HEK293 (cell line): ENCODE data around the gene CD2BP2.
"Not testable (repeated sequence)": the region's sequence is repeated elsewhere in the genome, so short reads cannot be mapped to it uniquely, and the experiment has no call there.

Experiments
- CTCF ChIA-PET: fragments of 350-600 bp; formaldehyde crosslinking; extraction: SDS; loops from one replicate; lab custom pipeline; 2021; ENCODE audit warnings: antibody characterized with exemption; lab: Yijun Ruan, JAX
- POLR2A ChIA-PET: fragments of 300-600 bp; formaldehyde crosslinking; extraction: SDS; loops from one replicate; lab custom pipeline; 2020; ENCODE audit warnings: antibody characterized with exemption, inconsistent platforms; lab: Yijun Ruan, JAX
- H3K27ac ChIP-seq: fragments of 200-500 bp; sonication (Bioruptor generic); 2 replicates; pipeline ENCODE4 v1.5.1; 2014; ENCODE audit warnings: low read depth, low read length, control low read depth, inconsistent platforms; ENCODE audit errors: extremely low read depth
- H3K36me3 ChIP-seq, 2 experiments: fragments of 200-500 bp in 1 of 2; sonication (Bioruptor generic) in 1 of 2; 1 replicate in 1 of 2; 2 replicates in 1 of 2; pipeline ENCODE4 v1.5.1; 2014 to 2017; ENCODE audit warnings: inconsistent platforms in 2 of 2, low read length in 2 of 2; ENCODE audit not compliant: control insufficient read depth in 2 of 2, insufficient read depth in 1 of 2
- H3K4me1 ChIP-seq: fragments of 200-500 bp; sonication (Bioruptor generic); 2 replicates; pipeline ENCODE4 v1.5.1; 2014; ENCODE audit warnings: mild to moderate bottlenecking, low read length, inconsistent platforms; ENCODE audit not compliant: control insufficient read depth, insufficient read depth
- H3K4me3 ChIP-seq: 2 replicates; pipeline ENCODE4 v1.5.1; 2011; ENCODE audit warnings: low read depth, mild to moderate bottlenecking, control low read depth, low read length, moderate library complexity
- H3K9me3 ChIP-seq: fragments of 200-500 bp; sonication (Bioruptor generic); 2 replicates; pipeline ENCODE4 v1.5.1; 2014; ENCODE audit warnings: low read depth, low read length, inconsistent platforms; ENCODE audit not compliant: control insufficient read depth, insufficient read depth
- GLIS2 ChIP-seq: fragments of 450-650 bp; formaldehyde crosslinking; IDR thresholded peaks from 2 replicates; pipeline ENCODE4 v1.5.1; 2016; ENCODE audit warnings: missing biosample characterization, missing genetic modification characterization
- PATZ1 ChIP-seq: fragments of 450-650 bp; formaldehyde crosslinking; IDR thresholded peaks from 2 replicates; pipeline ENCODE4 v1.5.1; 2016; ENCODE audit warnings: missing biosample characterization, missing genetic modification characterization
- PRDM1 ChIP-seq: fragments of 450-650 bp; formaldehyde crosslinking; IDR thresholded peaks from 2 replicates; pipeline ENCODE4; 2016; ENCODE audit warnings: missing biosample characterization, missing genetic modification characterization
- ZBTB17 ChIP-seq: fragments of 450-650 bp; formaldehyde crosslinking; IDR thresholded peaks from 2 replicates; pipeline ENCODE4 v1.5.1; 2016; ENCODE audit warnings: missing biosample characterization, missing genetic modification characterization
- ZSCAN30 ChIP-seq: fragments of 450-650 bp; IDR thresholded peaks from 2 replicates; pipeline ENCODE4 v1.5.1; 2018; ENCODE audit warnings: missing biosample characterization, mild to moderate bottlenecking, missing genetic modification characterization, moderate library complexity
- TF ChIP-seq, protein P1 (sequence below): fragments of 450-650 bp; formaldehyde crosslinking; IDR thresholded peaks from 2 replicates; pipeline ENCODE4 v1.5.1; 2016; ENCODE audit warnings: missing biosample characterization, missing genetic modification characterization
- TF ChIP-seq, protein P2 (sequence below): fragments of 450-650 bp; formaldehyde crosslinking; IDR thresholded peaks from 2 replicates; pipeline ENCODE4 v1.5.1; 2017; ENCODE audit warnings: missing biosample characterization, missing genetic modification characterization

The CD2BP2 gene

DNA sequence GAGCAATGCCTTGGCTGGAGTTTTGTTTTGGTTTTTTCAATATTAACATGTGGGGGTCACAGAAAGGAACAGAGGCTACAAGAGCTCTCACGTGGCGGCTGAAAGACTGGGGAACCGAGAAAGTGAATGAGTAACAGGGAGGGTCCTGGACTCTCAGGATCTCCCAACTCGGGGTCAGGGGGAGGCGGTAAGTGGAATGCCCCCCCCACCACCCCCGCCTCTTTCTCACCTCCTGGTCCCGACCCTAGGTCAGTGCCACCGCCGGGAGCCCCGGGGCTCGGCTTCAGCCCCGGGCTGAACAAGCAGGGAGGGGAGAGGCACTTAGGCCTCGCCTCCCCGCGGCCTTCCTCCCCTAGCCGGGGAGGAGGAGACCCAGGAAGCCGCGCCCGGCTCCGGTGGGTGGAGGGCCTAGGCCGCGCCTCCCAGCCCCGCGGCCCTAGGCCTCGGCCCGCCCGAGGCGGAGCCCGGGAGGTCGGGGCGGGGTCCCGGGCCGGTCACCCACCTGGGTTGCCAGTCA is 20.6 kb downstream of the CD2BP2 start:
- TF ChIP-seq, protein P1, sequence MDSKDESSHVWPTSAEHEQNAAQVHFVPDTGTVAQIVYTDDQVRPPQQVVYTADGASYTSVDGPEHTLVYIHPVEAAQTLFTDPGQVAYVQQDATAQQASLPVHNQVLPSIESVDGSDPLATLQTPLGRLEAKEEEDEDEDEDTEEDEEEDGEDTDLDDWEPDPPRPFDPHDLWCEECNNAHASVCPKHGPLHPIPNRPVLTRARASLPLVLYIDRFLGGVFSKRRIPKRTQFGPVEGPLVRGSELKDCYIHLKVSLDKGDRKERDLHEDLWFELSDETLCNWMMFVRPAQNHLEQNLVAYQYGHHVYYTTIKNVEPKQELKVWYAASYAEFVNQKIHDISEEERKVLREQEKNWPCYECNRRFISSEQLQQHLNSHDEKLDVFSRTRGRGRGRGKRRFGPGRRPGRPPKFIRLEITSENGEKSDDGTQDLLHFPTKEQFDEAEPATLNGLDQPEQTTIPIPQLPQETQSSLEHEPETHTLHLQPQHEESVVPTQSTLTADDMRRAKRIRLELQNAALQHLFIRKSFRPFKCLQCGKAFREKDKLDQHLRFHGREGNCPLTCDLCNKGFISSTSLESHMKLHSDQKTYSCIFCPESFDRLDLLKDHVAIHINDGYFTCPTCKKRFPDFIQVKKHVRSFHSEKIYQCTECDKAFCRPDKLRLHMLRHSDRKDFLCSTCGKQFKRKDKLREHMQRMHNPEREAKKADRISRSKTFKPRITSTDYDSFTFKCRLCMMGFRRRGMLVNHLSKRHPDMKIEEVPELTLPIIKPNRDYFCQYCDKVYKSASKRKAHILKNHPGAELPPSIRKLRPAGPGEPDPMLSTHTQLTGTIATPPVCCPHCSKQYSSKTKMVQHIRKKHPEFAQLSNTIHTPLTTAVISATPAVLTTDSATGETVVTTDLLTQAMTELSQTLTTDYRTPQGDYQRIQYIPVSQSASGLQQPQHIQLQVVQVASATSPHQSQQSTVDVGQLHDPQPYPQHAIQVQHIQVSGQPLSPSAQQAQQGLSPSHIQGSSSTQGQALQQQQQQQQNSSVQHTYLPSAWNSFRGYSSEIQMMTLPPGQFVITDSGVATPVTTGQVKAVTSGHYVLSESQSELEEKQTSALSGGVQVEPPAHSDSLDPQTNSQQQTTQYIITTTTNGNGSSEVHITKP, result peak; percentile 85
- TF ChIP-seq PATZ1, result peak; percentile 55; the same call in 1 of the 2 replicates
- TF ChIP-seq, protein P2, sequence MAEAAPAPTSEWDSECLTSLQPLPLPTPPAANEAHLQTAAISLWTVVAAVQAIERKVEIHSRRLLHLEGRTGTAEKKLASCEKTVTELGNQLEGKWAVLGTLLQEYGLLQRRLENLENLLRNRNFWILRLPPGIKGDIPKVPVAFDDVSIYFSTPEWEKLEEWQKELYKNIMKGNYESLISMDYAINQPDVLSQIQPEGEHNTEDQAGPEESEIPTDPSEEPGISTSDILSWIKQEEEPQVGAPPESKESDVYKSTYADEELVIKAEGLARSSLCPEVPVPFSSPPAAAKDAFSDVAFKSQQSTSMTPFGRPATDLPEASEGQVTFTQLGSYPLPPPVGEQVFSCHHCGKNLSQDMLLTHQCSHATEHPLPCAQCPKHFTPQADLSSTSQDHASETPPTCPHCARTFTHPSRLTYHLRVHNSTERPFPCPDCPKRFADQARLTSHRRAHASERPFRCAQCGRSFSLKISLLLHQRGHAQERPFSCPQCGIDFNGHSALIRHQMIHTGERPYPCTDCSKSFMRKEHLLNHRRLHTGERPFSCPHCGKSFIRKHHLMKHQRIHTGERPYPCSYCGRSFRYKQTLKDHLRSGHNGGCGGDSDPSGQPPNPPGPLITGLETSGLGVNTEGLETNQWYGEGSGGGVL (tag by site-specific recombination), result peak; percentile 43
- 0 out of 2 replicates have a peak, but pooled peaks have one; percentile 37 for TF ChIP-seq ZBTB17 (tag by site-specific recombination)
- TF ChIP-seq ZSCAN30 (tag by site-specific recombination), result peak; percentile 46; the same call in 1 of the 2 replicates
- TF ChIP-seq PRDM1, result 0 out of 2 replicates have a peak, but pooled peaks have one; percentile 11
- peak; percentile 59; the same call in 1 of the 2 replicates for TF ChIP-seq GLIS2 (tag by site-specific recombination)
- Histone ChIP-seq H3K4me3 (peak overlapping the region; percentile 92), H3K27ac (peak overlapping the region; percentile 87)
- not testable (repeated sequence) for H3K36me3 ChIP-seq, H3K9me3 ChIP-seq, H3K4me1 ChIP-seq
- POLR2A ChIA-PET, result interaction anchor here (0.6 to 2.1 kb wide), 7 partner anchors 18 to 83 kb away, joined by 3 to 10 read pairs (median 4); partner anchors contain the start of genes CD2BP2 and ZNF48
- CTCF ChIA-PET, result interaction anchor here (0.5 to 1.6 kb wide), 2 partner anchors 28 to 75 kb away, joined by 3 to 6 read pairs; no protein-coding TSS in a partner anchor

GRCh38 chr16:30324220-30324619 is 30.9 kb downstream of the CD2BP2 start:
- POLR2A ChIA-PET, CTCF ChIA-PET, H3K27ac ChIP-seq: not testable (repeated sequence)

GRCh38 chr16:30318647-30319046 is 36.5 kb downstream of the CD2BP2 start:
- POLR2A ChIA-PET, H3K36me3 ChIP-seq, H3K4me3 ChIP-seq, H3K9me3 ChIP-seq, H3K4me1 ChIP-seq, H3K27ac ChIP-seq: not testable (repeated sequence)
- CTCF ChIA-PET, result interaction anchor here (0.7 to 1.1 kb wide), 2 partner anchors 91 to 311 kb away, joined by 3 to 4 read pairs; no protein-coding TSS in a partner anchor

More at GRCh38 chr16:30324220-30324619, 30.9 kb downstream of the CD2BP2 start:
- not testable (repeated sequence) for H3K9me3 ChIP-seq, H3K36me3 ChIP-seq, H3K4me1 ChIP-seq, H3K4me3 ChIP-seq

DNA sequence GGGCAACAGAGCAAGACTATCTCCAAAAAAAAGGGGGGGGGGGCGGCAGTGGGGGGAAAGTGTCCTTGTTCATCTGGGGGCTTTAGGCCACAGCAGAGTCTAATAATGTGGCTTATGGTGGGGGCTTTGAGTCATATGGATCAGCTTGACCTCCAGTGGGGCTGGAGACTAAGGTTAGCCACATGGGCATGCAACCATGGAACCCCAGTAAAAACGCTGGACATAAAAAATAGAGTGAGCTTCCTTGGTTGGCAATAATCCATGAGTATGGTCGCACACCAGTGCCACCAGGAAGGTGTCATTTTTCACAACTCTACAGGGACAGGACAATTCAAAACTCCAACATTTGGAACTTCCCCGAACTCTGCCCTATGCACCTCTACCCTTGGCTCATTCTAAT is 44.2 kb downstream of the CD2BP2 start:
- H3K36me3 ChIP-seq, POLR2A ChIA-PET, CTCF ChIA-PET, H3K4me1 ChIP-seq, H3K27ac ChIP-seq, H3K4me3 ChIP-seq, H3K9me3 ChIP-seq: not testable (repeated sequence)
- TF ChIP-seq, protein P1, result peak; percentile 91
